Mesendoderm (in vitro differentiated cells): ENCODE measurements around the gene GPRASP2.
A peak's percentile ranks its signal among the peaks of the same experiment; 100 is the strongest.
"Not testable (repeated sequence)": the region's sequence is repeated elsewhere in the genome, so short reads cannot be mapped to it uniquely, and the experiment has no call there.

Source experiments
- DNase-seq: peaks from one replicate; pipeline ENCODE4 v3.0.0; 2013
- H2AK5ac ChIP-seq: 2 replicates; pipeline ENCODE4 v1.6.1; 2013; ENCODE audit warnings: low read length, inconsistent platforms
- H2BK120ac ChIP-seq: 2 replicates; pipeline ENCODE4 v1.6.1; 2013; ENCODE audit warnings: low read depth, mild to moderate bottlenecking, low read length, moderate library complexity, mixed read lengths
- H2BK15ac ChIP-seq: replicated peaks from 2 replicates; pipeline ENCODE4 v1.6.1; 2013; ENCODE audit warnings: low read depth, mild to moderate bottlenecking, moderate library complexity
- H2BK5ac ChIP-seq: 2 replicates; pipeline ENCODE4 v1.6.1; 2013; ENCODE audit warnings: low read length, inconsistent platforms
- H3K18ac ChIP-seq: 2 replicates; pipeline ENCODE4 v1.6.1; 2013; ENCODE audit warnings: mild to moderate bottlenecking, low read length, mixed read lengths
- H3K23ac ChIP-seq: one replicate; pipeline ENCODE4 v1.6.1; 2013; ENCODE audit warnings: low read length
- H3K27ac ChIP-seq: 2 replicates; pipeline ENCODE4 v1.5.1; 2013; ENCODE audit warnings: low read depth, mild to moderate bottlenecking, inconsistent platforms, low read length, moderate library complexity
- H3K27me3 ChIP-seq: 2 replicates; pipeline ENCODE4 v1.6.1; 2013; ENCODE audit warnings: low read length, control low read depth, mild to moderate bottlenecking, inconsistent platforms; ENCODE audit not compliant: insufficient read depth, poor library complexity
- H3K36me3 ChIP-seq: 2 replicates; pipeline ENCODE4 v1.6.1; 2013; ENCODE audit warnings: low read length, inconsistent platforms; ENCODE audit not compliant: control insufficient read depth, insufficient read depth
- H3K4ac ChIP-seq: one replicate; pipeline ENCODE4 v1.6.1; 2013; ENCODE audit warnings: low read depth, mild to moderate bottlenecking, low read length, moderate library complexity
- H3K4me1 ChIP-seq: 2 replicates; pipeline ENCODE4 v1.6.1; 2013; ENCODE audit warnings: low read depth, low read length, inconsistent platforms; ENCODE audit not compliant: control insufficient read depth
- H3K4me2 ChIP-seq: 2 replicates; pipeline ENCODE4 v1.6.1; 2013; ENCODE audit warnings: low read length
- H3K4me3 ChIP-seq: 2 replicates; pipeline ENCODE4 v1.5.1; 2013; ENCODE audit warnings: mild to moderate bottlenecking, low read length
- H3K56ac ChIP-seq: one replicate; pipeline ENCODE4 v1.6.1; 2013; ENCODE audit warnings: low read length
- H3K79me1 ChIP-seq: 2 replicates; pipeline ENCODE4 v1.6.1; 2013; ENCODE audit warnings: low read length, inconsistent platforms
- H3K79me2 ChIP-seq: 2 replicates; pipeline ENCODE4 v1.6.1; 2013; ENCODE audit warnings: mild to moderate bottlenecking, low read length; ENCODE audit not compliant: control insufficient read depth, insufficient read depth
- H3K9ac ChIP-seq: 2 replicates; pipeline ENCODE4 v1.6.1; 2013; ENCODE audit warnings: low read length, inconsistent platforms
- H4K5ac ChIP-seq: one replicate; pipeline ENCODE4 v1.6.1; 2013; ENCODE audit warnings: low read length
- H4K8ac ChIP-seq: one replicate; pipeline ENCODE4 v1.6.1; 2013; ENCODE audit warnings: low read depth, mild to moderate bottlenecking, control low read depth, low read length, moderate library complexity
- WGBS: extraction: QIAGEN DNeasy Blood & Tissue Kit; methylation state at CpG from one replicate; pipeline ENCODE4 v1.1.7; 2013; ENCODE audit warnings: low lambda C conversion rate, missing lambda C conversion rate; ENCODE audit not compliant: insufficient coverage; ENCODE audit errors: extremely low coverage; 5-methylcytosine and 5-hydroxymethylcytosine counted together

The GPRASP2 gene

GRCh38 chrX:102712981-102713625 is 855 bp downstream of the GPRASP2 start:
- no peaks in the 10 kb centered on the region for H3K27me3 ChIP-seq
- no peaks in the 10 kb centered on the region for H3K4me1 ChIP-seq
- H3K4me3 ChIP-seq = peak overlapping the region; percentile 41
- no peak overlapping the region for H3K23ac ChIP-seq
- no peak overlapping the region for H2BK5ac ChIP-seq
- H3K79me2 ChIP-seq = no peaks in the 10 kb centered on the region
- H3K4me2 ChIP-seq = peak overlapping the region; percentile 28
- no peak overlapping the region for H4K8ac ChIP-seq
- DNase-seq = peak; percentile 63
- no peak overlapping the region for H3K4ac ChIP-seq
- H3K18ac ChIP-seq = peak overlapping the region; percentile 8
- H4K5ac ChIP-seq = no peak overlapping the region
- peak overlapping the region; percentile 81 for H3K56ac ChIP-seq
- no peaks in the 10 kb centered on the region for H3K36me3 ChIP-seq
- H3K9ac ChIP-seq = peak overlapping the region; percentile 65
- no peaks in the 10 kb centered on the region for H3K79me1 ChIP-seq
- H3K27ac ChIP-seq = no peak overlapping the region
- H2BK120ac ChIP-seq = no peak overlapping the region
- H2AK5ac ChIP-seq = no peak overlapping the region
- H2BK15ac ChIP-seq = no peak overlapping the region
- no CpG with 5 or more reads among the region's 23 CpGs for WGBS

GRCh38 chrX:102714994-102715393 is 2.7 kb downstream of the GPRASP2 start:
- no peak overlapping the region for H3K56ac ChIP-seq
- WGBS = no CpG with 5 or more reads among the region's 6 CpGs
- peak; percentile 36 for DNase-seq

DNA sequence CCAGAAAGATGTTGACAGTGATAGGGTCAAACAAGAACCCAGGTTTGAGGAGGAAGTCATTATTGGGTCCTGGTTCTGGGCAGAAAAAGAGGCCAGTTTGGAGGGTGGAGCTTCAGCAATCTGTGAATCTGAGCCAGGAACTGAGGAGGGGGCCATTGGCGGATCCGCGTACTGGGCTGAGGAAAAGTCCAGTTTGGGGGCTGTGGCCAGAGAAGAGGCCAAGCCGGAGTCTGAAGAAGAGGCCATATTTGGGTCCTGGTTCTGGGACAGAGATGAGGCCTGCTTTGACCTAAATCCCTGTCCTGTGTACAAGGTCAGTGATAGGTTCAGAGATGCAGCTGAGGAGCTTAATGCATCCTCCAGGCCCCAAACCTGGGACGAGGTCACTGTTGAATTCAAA is 3.7 kb downstream of the GPRASP2 start:
- no peak overlapping the region for H3K56ac ChIP-seq
- no peak overlapping the region for H2AK5ac ChIP-seq
- H4K5ac ChIP-seq = no peak overlapping the region
- no peaks in the 10 kb centered on the region for H3K79me2 ChIP-seq
- no CpG with 5 or more reads among the region's 5 CpGs for whole genome bisulfite sequencing
- no peak overlapping the region for H3K4ac ChIP-seq
- H3K79me1 ChIP-seq = no peaks in the 10 kb centered on the region
- H2BK120ac ChIP-seq = no peak overlapping the region
- H3K9ac ChIP-seq = no peak overlapping the region
- H3K4me1 ChIP-seq = no peaks in the 10 kb centered on the region
- no peak overlapping the region for H3K18ac ChIP-seq
- H4K8ac ChIP-seq = no peak overlapping the region
- no peak for DNase-seq
- H2BK15ac ChIP-seq = no peak overlapping the region
- H3K27ac ChIP-seq = no peak overlapping the region
- no peak overlapping the region for H2BK5ac ChIP-seq
- no peak overlapping the region for H3K4me3 ChIP-seq
- H3K36me3 ChIP-seq = no peaks in the 10 kb centered on the region
- no peak overlapping the region for H3K23ac ChIP-seq
- no peaks in the 10 kb centered on the region for H3K27me3 ChIP-seq
- no peak overlapping the region for H3K4me2 ChIP-seq

More at GRCh38 chrX:102714994-102715393, 2.7 kb downstream of the GPRASP2 start:
- Histone ChIP-seq H3K79me1 (no peaks in the 10 kb centered on the region), H3K4me3 (no peak overlapping the region), H3K23ac (no peak overlapping the region), H4K8ac (no peak overlapping the region), H3K4me2 (no peak overlapping the region), H2BK15ac (no peak overlapping the region), H4K5ac (no peak overlapping the region), H3K27me3 (no peaks in the 10 kb centered on the region), H3K36me3 (no peaks in the 10 kb centered on the region), H2AK5ac (no peak overlapping the region), H2BK120ac (no peak overlapping the region), H2BK5ac (no peak overlapping the region), H3K4ac (no peak overlapping the region), H3K79me2 (no peaks in the 10 kb centered on the region), H3K27ac (no peak overlapping the region), H3K4me1 (no peaks in the 10 kb centered on the region), H3K18ac (no peak overlapping the region), H3K9ac (no peak overlapping the region)

GRCh38 chrX:102720237-102721168 is 8.3 kb downstream of the GPRASP2 start, which contains the start of gene GPRASP3:
GPRASP3 (plus strand) TSS chrX:102720743; CDS start chrX:102748996, 28,253 bp downstream.
- no peak within 1 kb of the TSS for H3K27ac ChIP-seq
- no peaks in the 10 kb centered on the region for H3K27me3 ChIP-seq
- H3K4me3 ChIP-seq = peak within 1 kb of the TSS; percentile 10
- no peak within 1 kb of the TSS for H2AK5ac ChIP-seq
- no peak within 1 kb of the TSS for H2BK120ac ChIP-seq
- H2BK5ac ChIP-seq = no peak within 1 kb of the TSS
- no peak within 1 kb of the TSS for H3K18ac ChIP-seq
- H3K23ac ChIP-seq = no peak within 1 kb of the TSS
- H3K4me1 ChIP-seq = no peaks in the 10 kb centered on the region
- no peak within 1 kb of the TSS for H2BK15ac ChIP-seq
- H3K36me3 ChIP-seq = no peaks in the 10 kb centered on the region
- H3K9ac ChIP-seq = peak within 1 kb of the TSS; percentile 72
- no CpG with 5 or more reads among the region's 31 CpGs for WGBS
- H3K79me1 ChIP-seq = no peaks in the 10 kb centered on the region
- no peak within 1 kb of the TSS for H4K8ac ChIP-seq
- no peaks in the 10 kb centered on the region for H3K79me2 ChIP-seq
- H3K56ac ChIP-seq = peak within 1 kb of the TSS; percentile 80
- H4K5ac ChIP-seq = no peak within 1 kb of the TSS
- H3K4me2 ChIP-seq = peak within 1 kb of the TSS; percentile 25
- DNase-seq = peak; percentile 81
- no peak within 1 kb of the TSS for H3K4ac ChIP-seq

- H4K8ac ChIP-seq, H3K27ac ChIP-seq, H3K79me1 ChIP-seq, H2BK15ac ChIP-seq, H2BK120ac ChIP-seq, H4K5ac ChIP-seq, H3K27me3 ChIP-seq, DNase-seq, H3K4ac ChIP-seq, H3K23ac ChIP-seq, H3K4me1 ChIP-seq, H2BK5ac ChIP-seq, H3K18ac ChIP-seq, H3K36me3 ChIP-seq, H3K79me2 ChIP-seq, H3K4me3 ChIP-seq, H2AK5ac ChIP-seq: not testable (repeated sequence)
- WGBS = no CpG with 5 or more reads among the region's 7 CpGs
- H3K4me2 ChIP-seq = peak overlapping the region; percentile 21
- H3K56ac ChIP-seq = peak overlapping the region; percentile 80
- peak overlapping the region; percentile 72 for H3K9ac ChIP-seq
Observed at GRCh38 chrX:102721169-102721506, 8.9 kb downstream of the GPRASP2 start.
